Hepatocyte (in vitro differentiated cells): ENCODE results near the gene NDST1. TPM values are rescaled to one million over a fixed set of nuclear protein-coding genes. Genes with fewer than 3 reads are reported as not detected.
A peak's percentile ranks its signal among the peaks of the same experiment; 100 is the strongest.

Experiments used
- DNase-seq: peaks from one replicate; pipeline ENCODE4 v3.0.0-alpha.2; 2016; ENCODE audit warnings: low spot score
- H2AFZ ChIP-seq: fragments of 200-600 bp; sonication (generic); 2 replicates; pipeline ENCODE4 v1.6.0; 2016; ENCODE audit warnings: antibody characterized with exemption, mild to moderate bottlenecking
- H3K27ac ChIP-seq: fragments of 200-600 bp; sonication (generic); 2 replicates; pipeline ENCODE4 v1.5.1; 2016; ENCODE audit warnings: mild to moderate bottlenecking
- H3K27me3 ChIP-seq: fragments of 200-600 bp; sonication (generic); 2 replicates; pipeline ENCODE4 v1.6.1; 2016
- H3K36me3 ChIP-seq: fragments of 200-600 bp; sonication (generic); replicated peaks from 2 replicates; pipeline ENCODE4 v1.5.1; 2016; ENCODE audit warnings: low read depth; ENCODE audit not compliant: insufficient read depth
- H3K4me1 ChIP-seq: fragments of 200-600 bp; sonication (generic); 2 replicates; pipeline ENCODE4 v1.5.1; 2016; ENCODE audit warnings: mild to moderate bottlenecking, moderate library complexity; ENCODE audit not compliant: insufficient read depth
- H3K4me2 ChIP-seq: fragments of 200-600 bp; sonication (generic); 2 replicates; pipeline ENCODE4 v1.6.0; 2016
- H3K4me3 ChIP-seq: fragments of 200-600 bp; sonication (generic); 2 replicates; pipeline ENCODE4 v1.5.1; 2016; ENCODE audit warnings: mild to moderate bottlenecking
- H3K79me2 ChIP-seq: fragments of 200-600 bp; sonication (generic); 2 replicates; pipeline ENCODE4 v1.6.0; 2017; ENCODE audit warnings: mild to moderate bottlenecking
- H3K9me2 ChIP-seq: fragments of 200-600 bp; sonication (generic); replicated peaks from 2 replicates; pipeline ENCODE4 v1.6.0; 2017; ENCODE audit warnings: mild to moderate bottlenecking; ENCODE audit not compliant: insufficient read depth
- H3K9me3 ChIP-seq: fragments of 200-600 bp; sonication (generic); 2 replicates; pipeline ENCODE4 v1.5.1; 2016; ENCODE audit warnings: low read depth, mild to moderate bottlenecking
- H4K20me1 ChIP-seq: fragments of 200-600 bp; sonication (generic); 2 replicates; pipeline ENCODE4 v1.6.0; 2016; ENCODE audit warnings: mild to moderate bottlenecking; ENCODE audit not compliant: insufficient read depth, poor library complexity, severe bottlenecking
- EZH2 ChIP-seq: fragments of 200-600 bp; sonication (generic); IDR thresholded peaks from 2 replicates; pipeline ENCODE4 v1.6.1; 2016; ENCODE audit warnings: antibody characterized with exemption, mild to moderate bottlenecking, borderline replicate concordance
- EZH2phosphoT487 ChIP-seq: fragments of 200-600 bp; sonication (generic); IDR thresholded peaks from one replicate; pipeline ENCODE4 v1.6.1; 2018; ENCODE audit warnings: antibody characterized with exemption, mild to moderate bottlenecking, low read depth, moderate library complexity; ENCODE audit not compliant: unreplicated experiment, severe bottlenecking
- WGBS: methylation state at CpG from one replicate; pipeline ENCODE4 v1.1.6; 2016; ENCODE audit warnings: low lambda C conversion rate; ENCODE audit errors: missing lambda C conversion rate; 5-methylcytosine and 5-hydroxymethylcytosine counted together
- polyA plus RNA-seq: library from polyadenylated mRNA; unstranded; fragments of >200 nt; fragmentation: Nextera tagmentation; extraction: Ambion mirVana; gene quantifications from 2 replicates; pipeline ENCODE4 v1.2.1, GENCODE V29; 2016
- total RNA-seq: library from RNA; depleted of rRNA; stranded (reverse); fragments of >200 nt; gene quantifications from 2 replicates; pipeline ENCODE4 v1.2.3, GENCODE V29; 2014
- TF ChIP-seq, protein P1 (sequence below): fragments of 200-600 bp; sonication (generic); IDR thresholded peaks from 2 replicates; pipeline ENCODE4 v1.5.1; 2016; ENCODE audit warnings: antibody characterized with exemption, mild to moderate bottlenecking; ENCODE audit not compliant: poor library complexity

The NDST1 gene
- total and polyA plus RNA-seq, 2 experiments from 2014 or later: 42.5 to 85.1 TPM

DNA sequence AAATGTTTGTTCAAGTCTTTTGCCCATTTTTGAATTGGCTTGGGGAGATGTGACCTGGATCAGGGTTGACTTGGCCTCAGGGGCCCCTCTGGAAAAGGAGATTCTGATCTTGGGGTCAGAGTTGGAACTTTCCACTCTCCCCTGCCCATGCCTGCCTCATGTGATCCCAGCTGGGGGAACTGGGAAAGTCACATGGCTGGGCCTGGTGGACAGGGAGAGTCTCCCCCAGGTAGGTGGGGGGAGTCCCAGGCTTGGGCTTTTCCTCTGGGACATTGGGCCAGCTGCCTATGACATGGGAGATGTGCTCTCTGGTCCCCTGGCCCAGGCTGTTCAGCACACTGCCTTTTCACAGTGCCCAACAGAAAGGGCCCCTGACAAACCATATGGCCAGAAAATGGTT lies 60.7 kb downstream of the NDST1 start:
- H3K4me2 ChIP-seq: no peak overlapping the region
- no peaks in the 10 kb centered on the region for H3K27me3 ChIP-seq
- H3K4me1 ChIP-seq: peaks cover 14% of the 10 kb centered on the region
- no peak overlapping the region for H3K27ac ChIP-seq
- H3K9me3 ChIP-seq: no peaks in the 10 kb centered on the region
- TF ChIP-seq EZH2phosphoT487: no peak
- TF ChIP-seq, protein P1, sequence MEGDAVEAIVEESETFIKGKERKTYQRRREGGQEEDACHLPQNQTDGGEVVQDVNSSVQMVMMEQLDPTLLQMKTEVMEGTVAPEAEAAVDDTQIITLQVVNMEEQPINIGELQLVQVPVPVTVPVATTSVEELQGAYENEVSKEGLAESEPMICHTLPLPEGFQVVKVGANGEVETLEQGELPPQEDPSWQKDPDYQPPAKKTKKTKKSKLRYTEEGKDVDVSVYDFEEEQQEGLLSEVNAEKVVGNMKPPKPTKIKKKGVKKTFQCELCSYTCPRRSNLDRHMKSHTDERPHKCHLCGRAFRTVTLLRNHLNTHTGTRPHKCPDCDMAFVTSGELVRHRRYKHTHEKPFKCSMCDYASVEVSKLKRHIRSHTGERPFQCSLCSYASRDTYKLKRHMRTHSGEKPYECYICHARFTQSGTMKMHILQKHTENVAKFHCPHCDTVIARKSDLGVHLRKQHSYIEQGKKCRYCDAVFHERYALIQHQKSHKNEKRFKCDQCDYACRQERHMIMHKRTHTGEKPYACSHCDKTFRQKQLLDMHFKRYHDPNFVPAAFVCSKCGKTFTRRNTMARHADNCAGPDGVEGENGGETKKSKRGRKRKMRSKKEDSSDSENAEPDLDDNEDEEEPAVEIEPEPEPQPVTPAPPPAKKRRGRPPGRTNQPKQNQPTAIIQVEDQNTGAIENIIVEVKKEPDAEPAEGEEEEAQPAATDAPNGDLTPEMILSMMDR: no peak
- H3K36me3 ChIP-seq: no peaks in the 10 kb centered on the region
- H3K79me2 ChIP-seq: no peaks in the 10 kb centered on the region
- no peak overlapping the region for H3K4me3 ChIP-seq
- no peak for DNase-seq
- no peaks in the 10 kb centered on the region for H3K9me2 ChIP-seq
- H4K20me1 ChIP-seq: no peaks in the 10 kb centered on the region
- no peak overlapping the region for H2AFZ ChIP-seq

DNA sequence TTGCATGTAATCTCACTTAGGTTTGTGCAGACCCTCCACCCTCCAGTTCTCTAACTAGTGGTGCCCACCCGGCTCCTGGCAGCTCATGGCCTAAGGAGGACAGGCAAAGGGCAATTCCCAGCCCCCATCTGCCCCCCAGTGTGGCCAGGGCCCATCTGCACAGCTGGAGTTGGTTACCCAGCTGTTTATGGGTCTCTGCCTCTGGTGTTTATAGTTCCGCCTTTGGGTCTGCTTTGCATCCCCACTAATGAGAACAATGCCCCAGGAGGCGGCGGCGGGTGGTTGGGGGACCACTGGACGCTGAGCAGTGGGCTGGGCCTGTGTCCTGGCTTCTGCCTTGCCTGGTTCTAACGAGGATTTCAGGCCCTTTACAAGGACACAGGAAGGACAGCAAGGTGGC lies 62.4 kb downstream of the NDST1 start:
- H3K4me1 ChIP-seq: peaks cover 22% of the 10 kb centered on the region
- no peaks in the 10 kb centered on the region for H4K20me1 ChIP-seq
- H3K36me3 ChIP-seq: no peaks in the 10 kb centered on the region
- H3K79me2 ChIP-seq: no peaks in the 10 kb centered on the region
- no peak for DNase-seq
- TF ChIP-seq, protein P1: no peak
- no peak for TF ChIP-seq EZH2
- H3K27ac ChIP-seq: peak overlapping the region; percentile 54
- 47% methylated on average over 7 of the region's 7 CpGs for WGBS
- H3K4me3 ChIP-seq: no peak overlapping the region
- H3K9me3 ChIP-seq: no peaks in the 10 kb centered on the region
- no peaks in the 10 kb centered on the region for H3K27me3 ChIP-seq
- H3K9me2 ChIP-seq: no peaks in the 10 kb centered on the region
- no peak overlapping the region for H3K4me2 ChIP-seq
- H2AFZ ChIP-seq: no peak overlapping the region

DNA sequence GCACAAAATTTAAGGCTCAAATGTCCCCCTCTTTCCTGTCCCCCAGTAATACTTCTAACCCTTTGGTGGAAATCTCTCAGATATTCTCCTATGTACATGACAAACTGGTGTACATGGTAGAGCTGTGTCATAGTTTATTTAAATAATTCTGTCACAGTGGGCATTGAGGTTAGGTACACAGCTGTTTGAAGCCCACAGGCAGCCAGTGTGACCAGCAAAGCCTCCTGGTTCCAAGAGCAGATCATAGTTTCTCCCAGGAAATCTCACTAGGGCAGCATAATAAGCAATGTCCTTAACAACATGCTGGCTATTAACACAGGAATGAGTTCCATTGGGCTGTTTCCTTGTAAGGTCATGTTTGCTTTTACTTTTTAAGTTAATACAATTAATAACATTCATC lies 63.9 kb downstream of the NDST1 start:
- H3K27me3 ChIP-seq: no peaks in the 10 kb centered on the region
- no peaks in the 10 kb centered on the region for H3K36me3 ChIP-seq
- TF ChIP-seq EZH2phosphoT487: no peak
- TF ChIP-seq EZH2: no peak
- TF ChIP-seq, protein P1: no peak
- peaks cover 28% of the 10 kb centered on the region for H3K4me1 ChIP-seq
- no peaks in the 10 kb centered on the region for H3K79me2 ChIP-seq
- no peaks in the 10 kb centered on the region for H4K20me1 ChIP-seq
- no peak overlapping the region for H3K4me2 ChIP-seq
- H3K9me2 ChIP-seq: no peaks in the 10 kb centered on the region
- no peak for DNase-seq
- H3K27ac ChIP-seq: no peak overlapping the region
- no peak overlapping the region for H2AFZ ChIP-seq
- no peak overlapping the region for H3K4me3 ChIP-seq
- no peaks in the 10 kb centered on the region for H3K9me3 ChIP-seq

DNA sequence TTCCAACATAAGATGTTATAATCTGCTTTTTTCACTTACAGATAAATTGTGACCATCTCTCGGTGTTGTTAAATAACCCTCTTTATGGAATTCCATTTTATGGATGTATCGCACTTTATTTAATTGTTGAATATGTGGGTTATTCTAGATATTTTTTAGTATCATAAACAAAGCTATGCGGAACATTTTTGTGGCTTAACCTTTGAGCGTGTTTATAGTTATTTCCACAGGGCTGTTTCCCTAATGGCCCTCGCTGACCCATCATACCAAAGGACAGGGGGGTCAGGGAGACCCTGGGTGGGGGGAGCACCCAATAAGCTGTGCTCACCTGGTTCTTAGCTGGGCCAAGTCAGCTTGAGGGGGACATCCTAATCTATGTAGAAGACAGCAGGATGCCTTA lies 65.3 kb downstream of the NDST1 start:
- H3K79me2 ChIP-seq: no peaks in the 10 kb centered on the region
- H3K27me3 ChIP-seq: no peaks in the 10 kb centered on the region
- peak overlapping the region; percentile 26 for H3K27ac ChIP-seq
- H3K4me1 ChIP-seq: peaks cover 21% of the 10 kb centered on the region
- no peaks in the 10 kb centered on the region for H3K9me2 ChIP-seq
- no peaks in the 10 kb centered on the region for H4K20me1 ChIP-seq
- no peak overlapping the region for H3K4me2 ChIP-seq
- no peak overlapping the region for H2AFZ ChIP-seq
- DNase-seq: no peak
- TF ChIP-seq, protein P1: no peak
- no peak for TF ChIP-seq EZH2
- no peak for TF ChIP-seq EZH2phosphoT487
- 63% methylated on average over 5 of the region's 5 CpGs for WGBS
- H3K4me3 ChIP-seq: no peak overlapping the region
- H3K36me3 ChIP-seq: no peaks in the 10 kb centered on the region
- no peaks in the 10 kb centered on the region for H3K9me3 ChIP-seq
